ENCODE measurements around the gene PRDM16. TPM values are rescaled to one million over a fixed set of nuclear protein-coding genes. Genes with fewer than 3 reads are reported as not detected.

PRDM16 gene
- total and polyA plus RNA-seq, 2 donors (not counting 1 experiment from before 2014, with no cell fraction given): 0.03 to 0.12 TPM

- H3K4me2 ChIP-seq (replicated peaks; ENCODE audit: low read depth, low read length, poor library complexity, severe bottlenecking): no peak overlapping the region
- Mint-ChIP-seq H3K9me3 (ENCODE audit: insufficient read depth) (no peaks in the 10 kb centered on the region), H3K27me3 (peaks cover 1% of the 10 kb centered on the region), H3K4me1 (no peaks in the 10 kb centered on the region), H3K4me3 (no peak overlapping the region), H3K27ac (no peak overlapping the region)
- no peaks in the 10 kb centered on the region for H3K9me3 ChIP-seq (ENCODE audit: control extremely low read depth in 1 of 3, control insufficient read depth in 2 of 3, insufficient read depth in 1 of 3, low read length in 2 of 3)
- no peak overlapping the region for H2AFZ ChIP-seq (ENCODE audit: insufficient read depth, low read depth, low read length, poor library complexity, severe bottlenecking)
- H3K4me1 ChIP-seq (ENCODE audit: control insufficient read depth in 2 of 2, insufficient read depth in 2 of 2, low read length in 2 of 2): no peaks in the 10 kb centered on the region
- H3K79me2 ChIP-seq (ENCODE audit: control insufficient read depth, insufficient read depth, low read length): no peaks in the 10 kb centered on the region
- no peaks in the 10 kb centered on the region for H3K36me3 ChIP-seq (replicated peaks in 1 of 2; ENCODE audit: control extremely low read depth in 1 of 2, control insufficient read depth in 1 of 2, extremely low read depth in 1 of 2, insufficient read depth in 2 of 2, low read length in 1 of 2)
- DNase-seq (no peak), ATAC-seq (ENCODE audit: low read depth) (no peak)
- TF ChIP-seq EZH2 (IDR thresholded peaks at IDR 0.05; ENCODE audit: borderline replicate concordance, insufficient read depth, low read depth, low read length, poor library complexity, severe bottlenecking): no peak
- TF ChIP-seq, protein P1, sequence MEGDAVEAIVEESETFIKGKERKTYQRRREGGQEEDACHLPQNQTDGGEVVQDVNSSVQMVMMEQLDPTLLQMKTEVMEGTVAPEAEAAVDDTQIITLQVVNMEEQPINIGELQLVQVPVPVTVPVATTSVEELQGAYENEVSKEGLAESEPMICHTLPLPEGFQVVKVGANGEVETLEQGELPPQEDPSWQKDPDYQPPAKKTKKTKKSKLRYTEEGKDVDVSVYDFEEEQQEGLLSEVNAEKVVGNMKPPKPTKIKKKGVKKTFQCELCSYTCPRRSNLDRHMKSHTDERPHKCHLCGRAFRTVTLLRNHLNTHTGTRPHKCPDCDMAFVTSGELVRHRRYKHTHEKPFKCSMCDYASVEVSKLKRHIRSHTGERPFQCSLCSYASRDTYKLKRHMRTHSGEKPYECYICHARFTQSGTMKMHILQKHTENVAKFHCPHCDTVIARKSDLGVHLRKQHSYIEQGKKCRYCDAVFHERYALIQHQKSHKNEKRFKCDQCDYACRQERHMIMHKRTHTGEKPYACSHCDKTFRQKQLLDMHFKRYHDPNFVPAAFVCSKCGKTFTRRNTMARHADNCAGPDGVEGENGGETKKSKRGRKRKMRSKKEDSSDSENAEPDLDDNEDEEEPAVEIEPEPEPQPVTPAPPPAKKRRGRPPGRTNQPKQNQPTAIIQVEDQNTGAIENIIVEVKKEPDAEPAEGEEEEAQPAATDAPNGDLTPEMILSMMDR (IDR thresholded peaks at IDR 0.05): no peak
- no peaks in the 10 kb centered on the region for H4K20me1 ChIP-seq (ENCODE audit: control insufficient read depth, insufficient read depth, low read length, poor library complexity, severe bottlenecking)
- ChIA-PET CTCF (no interaction called here), POLR2A (no interaction called here)
- intact Hi-C loops (cut with micrococcal nuclease): no loop called here
- H3K9ac ChIP-seq (ENCODE audit: low read length): no peak overlapping the region
- H3K27me3 ChIP-seq (replicated peaks in 1 of 4; ENCODE audit: control extremely low read depth in 1 of 4, control insufficient read depth in 3 of 4, insufficient read depth in 4 of 4, low read length in 3 of 4): peaks cover 0 to 4% (median 0%) of the 10 kb centered on the region in 4 experiments
- no peak overlapping the region for H3K27ac ChIP-seq (ENCODE audit: low read length in 2 of 2)
- H3K4me3 ChIP-seq (ENCODE audit: control extremely low read depth in 1 of 5, extremely low read depth in 1 of 5, insufficient read depth in 1 of 5, low read depth in 2 of 5, low read length in 4 of 5): no peak overlapping the region
- WGBS (ENCODE audit: insufficient coverage): 95% methylated on average over 14 of the region's 14 CpGs
Measured at GRCh38 chr1:3460672-3461131, 391.7 kb downstream of the PRDM16 start.

DNA sequence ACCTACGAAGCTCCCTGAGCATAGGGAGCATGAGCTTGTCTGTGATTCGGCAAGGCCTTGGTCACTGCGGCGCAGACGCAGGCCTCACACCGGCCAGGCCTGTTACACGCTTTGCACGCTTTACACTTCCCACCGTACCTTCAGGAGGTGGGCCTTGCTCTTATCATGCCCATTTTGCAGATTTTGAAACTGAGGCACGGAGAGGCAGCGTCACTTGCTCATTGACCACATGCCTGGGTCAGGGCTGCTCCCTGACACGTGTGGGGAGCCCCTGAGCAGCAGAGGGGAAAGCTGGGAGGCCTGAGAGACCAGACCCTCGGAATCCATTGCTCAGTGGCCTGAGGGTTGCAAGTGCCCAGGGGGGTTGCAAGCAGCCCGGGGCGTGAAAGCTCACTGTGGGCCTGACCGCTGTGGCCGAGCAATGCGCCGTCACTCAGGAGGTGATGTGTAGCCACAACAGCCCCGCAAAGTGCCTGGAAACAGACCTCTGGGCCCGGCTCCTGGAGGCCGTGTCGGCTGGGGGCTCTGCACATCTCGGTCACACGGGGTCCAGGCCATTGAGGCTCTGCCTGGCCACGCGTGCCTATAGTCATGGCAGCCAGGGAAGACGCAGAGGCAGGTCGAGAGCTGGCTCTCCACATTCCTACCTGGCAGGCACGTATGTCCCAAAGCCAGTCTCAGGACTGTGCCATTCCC, 392.4 kb downstream of the PRDM16 start:
- H3K36me3 ChIP-seq (replicated peaks in 1 of 2; ENCODE audit: control extremely low read depth in 1 of 2, control insufficient read depth in 1 of 2, extremely low read depth in 1 of 2, insufficient read depth in 2 of 2, low read length in 1 of 2): no peaks in the 10 kb centered on the region
- intact Hi-C loops (cut with micrococcal nuclease): no loop called here
- H3K9me3 Mint-ChIP-seq (ENCODE audit: insufficient read depth): no peaks in the 10 kb centered on the region
- H2AFZ ChIP-seq (ENCODE audit: insufficient read depth, low read depth, low read length, poor library complexity, severe bottlenecking): no peak overlapping the region
- no peak overlapping the region for H3K4me2 ChIP-seq (replicated peaks; ENCODE audit: low read depth, low read length, poor library complexity, severe bottlenecking)
- no peak overlapping the region for H3K27ac Mint-ChIP-seq
- H3K27me3 Mint-ChIP-seq: peaks cover 3% of the 10 kb centered on the region
- 93% methylated on average over 30 of the region's 30 CpGs for WGBS (ENCODE audit: insufficient coverage)
- H3K4me3 ChIP-seq (ENCODE audit: control extremely low read depth in 1 of 5, extremely low read depth in 1 of 5, insufficient read depth in 1 of 5, low read depth in 2 of 5, low read length in 4 of 5): no peak overlapping the region
- H3K27me3 ChIP-seq (replicated peaks in 1 of 4; ENCODE audit: control extremely low read depth in 1 of 4, control insufficient read depth in 3 of 4, insufficient read depth in 4 of 4, low read length in 3 of 4): no peaks in the 10 kb centered on the region
- ChIA-PET CTCF (interaction anchor here (1.5 kb wide), 1 partner anchor 8 kb away, joined by 3 read pairs; no protein-coding TSS in a partner anchor), POLR2A (no interaction called here)
- DNase-seq (no peak), ATAC-seq (ENCODE audit: low read depth) (no peak)
- no peaks in the 10 kb centered on the region for H3K4me1 ChIP-seq (ENCODE audit: control insufficient read depth in 2 of 2, insufficient read depth in 2 of 2, low read length in 2 of 2)
- TF ChIP-seq, protein P1 (IDR thresholded peaks at IDR 0.05): no peak
- TF ChIP-seq EZH2 (IDR thresholded peaks at IDR 0.05; ENCODE audit: borderline replicate concordance, insufficient read depth, low read depth, low read length, poor library complexity, severe bottlenecking): no peak
- no peak overlapping the region for H3K27ac ChIP-seq (ENCODE audit: low read length in 2 of 2)
- H4K20me1 ChIP-seq (ENCODE audit: control insufficient read depth, insufficient read depth, low read length, poor library complexity, severe bottlenecking): no peaks in the 10 kb centered on the region
- H3K9ac ChIP-seq (ENCODE audit: low read length): no peak overlapping the region
- no peak overlapping the region for H3K4me3 Mint-ChIP-seq
- no peaks in the 10 kb centered on the region for H3K9me3 ChIP-seq (ENCODE audit: control extremely low read depth in 1 of 3, control insufficient read depth in 2 of 3, insufficient read depth in 1 of 3, low read length in 2 of 3)
- H3K79me2 ChIP-seq (ENCODE audit: control insufficient read depth, insufficient read depth, low read length): no peaks in the 10 kb centered on the region
- no peaks in the 10 kb centered on the region for H3K4me1 Mint-ChIP-seq
